HT1080 (cell line): ENCODE data around the gene FLVCR2. TPM values are rescaled to one million over a fixed set of nuclear protein-coding genes. Genes with fewer than 3 reads are reported as not detected.
"Not testable (repeated sequence)": the region's sequence is repeated elsewhere in the genome, so short reads cannot be mapped to it uniquely, and the experiment has no call there.

ENCODE experiments used
- DNase-seq: peaks from one replicate; pipeline ENCODE4 v3.0.0-alpha.2; 2015; ENCODE audit warnings: low read depth
- total RNA-seq: library from RNA; depleted of rRNA; stranded (reverse); fragments of >200 nt; shearing (Covaris generic); gene quantifications from 2 replicates; pipeline ENCODE4 v1.2.3, GENCODE V29; 2014

FLVCR2 gene
- total RNA-seq, 1 experiment from 2014 or later: 0.85 TPM

- DNase-seq: no peak
These were observed 13.7 kb downstream of the FLVCR2 start for GRCh38 chr14:75591987-75592575.

- DNase-seq: no peak
These were observed 16.8 kb downstream of the FLVCR2 start for GRCh38 chr14:75595226-75595625.

DNA sequence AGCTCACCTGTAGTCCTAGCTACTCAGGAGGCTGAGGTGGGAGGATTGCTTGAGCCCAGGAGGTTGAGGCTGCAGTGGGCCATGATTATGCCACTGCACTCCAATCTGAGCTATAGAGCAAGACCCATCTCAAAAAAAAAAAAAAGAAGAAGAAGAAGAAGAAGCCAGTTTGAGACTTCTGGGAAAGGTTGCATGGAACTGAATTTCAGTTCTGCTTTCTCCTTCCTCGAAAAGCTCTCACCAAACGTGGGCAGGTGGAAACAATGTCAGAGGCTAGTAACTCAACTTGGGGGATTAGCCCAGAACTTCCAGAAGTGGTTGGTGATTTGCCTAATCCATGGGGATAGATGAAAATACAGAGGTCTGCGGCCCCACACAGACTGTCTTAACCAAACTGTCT, 18.7 kb downstream of the FLVCR2 start:
- no peak for DNase-seq

DNA sequence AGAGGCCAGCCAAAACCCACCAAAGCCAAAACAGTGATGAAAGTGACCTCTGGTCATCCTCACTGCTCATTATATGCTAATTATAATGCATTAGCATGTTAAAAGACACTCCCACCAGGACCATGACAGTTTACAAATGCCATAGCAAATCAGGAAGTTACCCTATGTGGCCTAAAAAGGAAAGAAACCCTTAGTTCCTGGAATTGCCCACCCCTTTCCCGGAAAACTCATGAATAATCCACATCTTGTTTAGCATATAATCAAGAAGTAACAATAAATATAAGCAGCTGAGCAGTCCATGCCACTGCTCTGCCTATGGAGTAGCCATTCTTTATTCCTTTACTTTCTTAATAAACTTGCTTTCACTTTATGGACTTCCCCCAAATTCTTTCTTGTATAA, 21.7 kb downstream of the FLVCR2 start:
- DNase-seq: not testable (repeated sequence)

- DNase-seq: not testable (repeated sequence)
These were observed 22.6 kb downstream of the FLVCR2 start for GRCh38 chr14:75601061-75601460.

- DNase-seq: no peak
These were observed 24.1 kb downstream of the FLVCR2 start for GRCh38 chr14:75602503-75602902.

GRCh38 chr14:75604979-75605851, 26.8 kb downstream of the FLVCR2 start:
- DNase-seq: peak; percentile 6

GRCh38 chr14:75605916-75606315, 27.5 kb downstream of the FLVCR2 start:
- no peak for DNase-seq

DNA sequence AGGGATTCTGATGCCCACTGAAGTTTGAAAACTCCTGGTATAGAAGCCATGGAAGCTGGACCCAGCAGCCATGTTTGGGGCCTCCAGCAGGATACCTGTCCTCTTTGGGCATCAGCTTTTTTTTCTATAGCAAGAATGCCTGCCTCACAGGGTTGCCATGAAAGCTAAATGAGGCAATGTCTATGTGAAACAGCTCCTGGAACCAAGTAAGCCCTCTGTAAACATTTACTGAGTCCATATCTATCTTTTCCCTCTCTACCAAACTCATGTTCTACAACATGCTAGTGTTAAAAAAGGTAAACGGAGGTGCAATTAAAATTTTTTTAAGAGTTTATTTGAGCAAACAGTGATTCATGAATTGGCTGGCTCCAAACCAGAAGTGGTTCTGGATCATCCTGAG, 28.6 kb downstream of the FLVCR2 start:
- no peak for DNase-seq

- DNase-seq: no peak
These were observed 29.6 kb downstream of the FLVCR2 start for GRCh38 chr14:75607842-75608640.

DNA sequence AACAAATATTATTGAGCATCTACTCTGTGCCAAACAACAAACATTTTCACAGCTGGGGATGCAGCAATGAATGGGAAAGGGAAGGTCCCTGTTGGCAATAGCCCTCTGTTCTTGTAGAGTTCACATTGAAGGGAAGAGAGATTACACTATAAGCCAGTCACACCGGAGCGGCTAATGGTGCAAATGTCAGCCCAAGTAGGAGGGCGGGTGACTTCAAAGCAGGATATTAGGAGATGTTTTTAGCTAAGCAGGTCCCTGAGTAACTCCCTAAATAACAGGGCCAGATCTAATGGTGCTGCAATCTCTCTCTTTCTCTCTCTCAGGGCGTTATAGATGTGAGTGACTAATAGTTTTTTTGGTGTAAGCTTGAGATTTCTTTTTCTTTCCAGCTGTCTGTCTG, 30.7 kb downstream of the FLVCR2 start:
- no peak for DNase-seq

- no peak for DNase-seq
These were observed 31.4 kb downstream of the FLVCR2 start for GRCh38 chr14:75609606-75610475.

DNA sequence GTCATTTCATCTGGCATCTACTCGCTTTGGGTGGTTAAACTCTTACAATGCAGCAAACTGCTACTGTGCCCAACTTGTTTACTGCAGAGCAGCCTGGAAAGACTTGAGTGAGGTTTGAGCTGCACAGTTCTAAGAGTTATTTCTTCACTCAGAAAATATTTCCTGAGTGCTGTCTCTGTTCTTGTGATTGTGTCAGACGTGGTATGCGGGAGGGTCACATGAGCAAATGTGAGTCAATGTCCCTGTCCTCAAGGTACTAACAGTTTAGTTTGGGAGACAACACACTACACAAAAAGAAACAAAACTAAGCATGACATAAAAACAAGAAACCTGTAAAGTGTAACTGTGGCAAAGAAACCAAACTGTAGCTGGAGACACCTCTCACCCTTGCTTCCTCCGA, 32.4 kb downstream of the FLVCR2 start:
- DNase-seq: no peak

- DNase-seq: no peak
These were observed 33.7 kb downstream of the FLVCR2 start for GRCh38 chr14:75612157-75612556.

DNA sequence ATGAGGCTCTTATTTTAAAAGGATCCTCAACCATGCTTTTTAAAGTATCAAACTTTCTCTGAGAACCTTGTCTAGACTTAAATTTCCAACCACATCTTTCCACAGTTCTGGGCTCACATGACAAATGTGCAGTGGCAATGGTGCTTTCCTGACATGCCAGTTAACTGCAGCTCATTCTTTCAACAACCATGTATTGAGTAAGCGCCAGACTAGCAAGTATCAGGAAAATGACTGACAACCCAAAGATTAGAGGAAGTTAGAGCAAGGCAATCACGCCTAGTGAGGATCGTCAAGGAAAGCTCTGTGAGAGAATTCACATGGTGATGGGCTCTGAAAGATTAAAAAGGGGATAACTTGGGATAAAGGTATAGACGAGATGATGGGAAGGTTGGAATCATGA, 35.8 kb downstream of the FLVCR2 start:
- no peak for DNase-seq

DNA sequence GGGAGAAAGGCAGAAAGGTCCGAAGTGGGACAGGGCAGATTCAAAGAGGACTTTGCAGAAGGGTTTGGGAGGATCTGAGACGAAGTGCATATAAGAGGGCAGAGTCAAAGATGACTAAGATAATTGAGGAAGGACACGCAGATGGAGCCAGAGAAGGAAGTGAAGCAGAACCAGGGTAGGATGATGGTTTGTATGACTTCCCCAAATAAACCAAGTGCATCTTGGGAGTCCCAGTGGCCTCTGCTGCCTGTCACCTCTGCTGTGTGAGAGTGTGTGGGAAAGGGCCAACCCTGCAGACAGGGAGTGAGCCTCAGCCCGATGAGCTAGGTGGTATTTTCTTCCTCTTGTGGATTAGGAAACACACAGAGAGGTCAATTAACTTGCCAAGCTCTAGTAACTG, 36.8 kb downstream of the FLVCR2 start:
- no peak for DNase-seq

- DNase-seq: no peak
These were observed 41.1 kb downstream of the FLVCR2 start for GRCh38 chr14:75619548-75619947.

DNA sequence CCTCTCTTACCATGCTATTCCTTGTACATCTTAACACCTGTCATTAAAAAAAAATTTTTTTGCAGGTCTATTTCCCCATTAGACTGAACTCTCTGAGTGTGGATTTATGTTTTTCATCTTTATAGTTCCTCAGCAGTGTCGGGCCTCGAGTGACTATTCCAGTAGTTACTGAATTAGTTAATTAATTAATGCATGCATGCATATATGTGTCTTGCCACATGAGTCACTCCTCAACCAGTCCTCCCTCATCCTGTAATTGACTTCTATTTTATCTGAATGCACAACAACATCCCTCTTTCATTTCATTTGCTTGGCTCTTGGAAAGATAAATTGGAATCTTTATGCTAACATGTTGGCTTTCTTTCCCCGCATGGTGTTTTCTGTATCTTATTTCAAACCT, 46.6 kb downstream of the FLVCR2 start:
- no peak for DNase-seq

DNA sequence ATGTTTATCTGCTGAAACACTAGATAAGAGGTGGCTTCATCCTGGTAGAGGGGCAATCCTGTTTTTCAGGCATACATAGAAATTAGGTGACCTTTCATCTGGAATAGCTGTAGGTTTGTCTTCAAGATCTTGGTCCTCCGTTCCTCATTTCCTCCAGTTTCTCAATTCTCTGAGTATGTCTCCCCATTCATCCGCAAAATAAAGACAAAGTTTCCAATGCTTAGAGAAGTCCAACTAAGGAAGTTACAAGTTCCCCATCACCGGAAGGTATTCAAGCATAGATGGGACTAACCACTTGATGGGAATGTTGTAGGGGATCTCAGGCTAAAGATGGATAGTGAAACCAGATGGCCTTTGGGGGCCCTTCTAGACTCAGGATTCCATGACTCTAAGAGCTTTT, 48.0 kb downstream of the FLVCR2 start:
- DNase-seq: no peak

DNA sequence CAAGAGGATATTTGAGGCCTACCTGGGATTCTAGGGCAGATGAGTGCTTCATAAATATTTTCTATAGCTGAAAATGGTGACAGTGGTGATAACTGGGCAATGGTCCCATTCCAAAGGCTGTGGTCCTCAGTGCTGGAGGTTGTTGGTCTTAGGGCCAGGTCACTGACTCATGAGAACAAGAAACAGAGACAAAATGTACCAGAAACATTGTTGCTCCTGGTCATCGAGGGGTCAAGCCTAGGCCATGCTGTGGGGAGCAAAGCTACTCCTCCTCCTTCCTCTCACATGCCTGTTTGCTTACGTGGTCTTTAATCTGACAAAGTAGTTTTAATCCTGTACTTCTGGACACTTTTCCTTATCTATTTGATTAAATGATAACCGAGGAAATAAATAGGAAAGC, 48.4 kb downstream of the FLVCR2 start:
- DNase-seq: no peak

DNA sequence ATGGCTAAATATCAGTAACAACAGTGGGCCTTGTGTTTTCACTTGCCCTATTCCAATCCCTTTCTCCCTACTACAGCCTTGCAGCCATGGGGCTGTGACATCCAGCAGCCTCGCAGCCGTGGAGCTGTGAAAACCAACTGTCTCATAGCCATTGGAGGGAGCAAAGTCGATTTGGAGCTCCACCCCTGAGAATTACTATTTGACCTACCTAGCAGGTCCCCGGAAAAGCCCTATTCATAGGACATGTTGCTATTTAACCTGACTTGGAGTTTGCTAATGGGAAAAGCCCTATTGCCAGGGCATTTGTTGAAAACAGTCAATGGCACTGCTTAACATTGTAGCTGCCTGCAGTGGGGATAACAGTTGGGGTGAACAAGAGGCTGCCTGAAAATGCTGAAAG, 49.0 kb downstream of the FLVCR2 start:
- no peak for DNase-seq
